Vagina (tissue), 2 donors: ENCODE measurements around the gene SERINC4. TPM values are rescaled to one million over a fixed set of nuclear protein-coding genes. Genes with fewer than 3 reads are reported as not detected.
"Not testable (repeated sequence)": the region's sequence is repeated elsewhere in the genome, so short reads cannot be mapped to it uniquely, and the experiment has no call there.

Source experiments
- DNase-seq, 2 donors: peaks; one replicate each; pipeline ENCODE4 v3.0.0-alpha.2; 2017; ENCODE audit errors: extremely low spot score in 2 of 2
- H3K27ac ChIP-seq: fragments of 200-600 bp; sonication (generic); one replicate; pipeline ENCODE4 v1.5.1; 2019
- H3K27me3 ChIP-seq: fragments of 200-600 bp; sonication (generic); one replicate; pipeline ENCODE4 v1.5.1; 2019
- H3K36me3 ChIP-seq, 2 donors: fragments of 200-600 bp; sonication (generic); one replicate each; pipeline ENCODE4 v1.5.1; 2017 to 2019
- H3K4me1 ChIP-seq: fragments of 200-600 bp; sonication (generic); one replicate; pipeline ENCODE4 v1.5.1; 2019
- H3K4me3 ChIP-seq, 2 donors: fragments of 200-600 bp; sonication (generic); 1 replicate in 1 of 2; 2 replicates in 1 of 2; pipeline ENCODE4 v1.5.1; 2016 to 2019
- H3K9me3 ChIP-seq: fragments of 200-600 bp; sonication (generic); one replicate; pipeline ENCODE4 v1.5.1; 2019
- CTCF ChIP-seq, 3 experiments: fragments of 450-650 bp in 2 of 3; fragments of 200-600 bp in 1 of 3; sonication (generic) in 1 of 3; IDR thresholded peaks; one replicate each; pipeline ENCODE4 v1.5.1; 2017 to 2019; ENCODE audit warnings: antibody characterized with exemption in 3 of 3, mild to moderate bottlenecking in 2 of 3, moderate library complexity in 2 of 3
- POLR2A ChIP-seq, 2 donors: fragments of 450-650 bp; IDR thresholded peaks; one replicate each; pipeline ENCODE4 v1.6.1; 2017; ENCODE audit warnings: antibody characterized with exemption in 2 of 2, mild to moderate bottlenecking in 2 of 2, moderate library complexity in 2 of 2
- POLR2AphosphoS5 ChIP-seq, 2 donors: sonication (generic); formaldehyde crosslinking; IDR thresholded peaks; one replicate each; pipeline ENCODE4 v1.9.0; 2017; ENCODE audit warnings: antibody characterized with exemption in 2 of 2, mild to moderate bottlenecking in 2 of 2, low read depth in 1 of 2; ENCODE audit not compliant: insufficient read depth in 1 of 2
- intact Hi-C: fragments of 100-400 bp; cut with DNase I; formaldehyde crosslinking; loops from one replicate; pipeline ENCODE4 v1.15.1; 2023
- total RNA-seq: library from RNA; depleted of rRNA; stranded (reverse); fragments of >200 nt; gene quantifications from one replicate; pipeline ENCODE4 v1.2.3, GENCODE V29; 2016

SERINC4 gene
- total RNA-seq, 1 donor from 2014 or later: not detected

GRCh38 chr15:43762824-43763223, 37.2 kb downstream of the SERINC4 start:
- Histone ChIP-seq H3K27ac (no peak overlapping the region), H3K36me3 (peaks cover 4 to 93% of the 10 kb centered on the region in 2 donors), H3K9me3 (no peaks in the 10 kb centered on the region), H3K27me3 (no peaks in the 10 kb centered on the region), H3K4me3 (no peak overlapping the region), H3K4me1 (peaks cover 12% of the 10 kb centered on the region)
- TF ChIP-seq POLR2AphosphoS5 (IDR thresholded peaks at IDR 0.05; ENCODE audit: insufficient read depth in 1 of 2, low read depth in 1 of 2) (no peak), CTCF (IDR thresholded peaks at IDR 0.05) (no peak), POLR2A (IDR thresholded peaks at IDR 0.05) (no peak)
- intact Hi-C loops: no loop called here
- no peak for DNase-seq

GRCh38 chr15:43751885-43752284, 48.1 kb downstream of the SERINC4 start:
- DNase-seq: no peak
- Histone ChIP-seq H3K27ac (no peak overlapping the region), H3K36me3 (peaks cover 0 to 28% of the 10 kb centered on the region in 2 donors), H3K9me3 (no peaks in the 10 kb centered on the region), H3K4me1 (peaks cover 63% of the 10 kb centered on the region), H3K27me3 (no peaks in the 10 kb centered on the region), H3K4me3 (no peak overlapping the region)
- intact Hi-C loops: no loop called here
- TF ChIP-seq POLR2AphosphoS5 (IDR thresholded peaks at IDR 0.05; ENCODE audit: insufficient read depth in 1 of 2, low read depth in 1 of 2): no peak
- TF ChIP-seq POLR2A (IDR thresholded peaks at IDR 0.05): no peak
- TF ChIP-seq CTCF (IDR thresholded peaks at IDR 0.05): no peak

DNA sequence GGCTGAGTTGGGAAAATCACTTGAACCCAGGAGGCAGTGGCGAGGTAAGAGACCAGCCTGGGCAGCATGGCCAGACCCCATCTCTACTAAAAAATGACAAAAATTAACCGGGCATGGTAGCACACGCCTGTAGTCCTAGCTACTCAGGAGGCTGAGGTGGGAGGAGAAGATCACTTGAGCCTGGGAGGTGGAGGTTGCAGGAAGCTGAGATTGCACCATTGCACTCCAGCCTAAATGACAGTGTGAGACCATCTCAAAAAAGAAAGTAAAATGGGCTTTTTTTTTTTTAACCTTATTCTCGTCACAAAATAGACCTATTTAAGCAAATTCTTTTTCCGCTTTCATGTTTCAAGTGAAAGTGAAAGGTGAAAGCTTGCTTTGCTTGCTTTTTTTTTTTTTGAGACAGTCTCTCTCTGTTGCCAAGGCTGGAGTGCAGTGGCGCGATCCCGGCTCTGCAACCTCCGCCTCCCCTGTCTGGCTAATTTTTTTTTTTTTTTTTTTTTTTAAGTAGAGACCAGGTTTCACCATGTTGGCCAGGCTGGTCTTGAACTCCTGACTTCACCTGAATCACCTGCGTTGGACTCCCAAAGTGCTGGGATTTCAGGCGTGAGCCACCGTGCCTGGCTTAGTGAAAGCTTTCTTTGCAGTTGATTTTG, 50.2 kb downstream of the SERINC4 start:
- peaks cover 69% of the 10 kb centered on the region for H3K4me1 ChIP-seq
- no peaks in the 10 kb centered on the region for H3K27me3 ChIP-seq
- peaks cover 0 to 11% of the 10 kb centered on the region in 2 donors for H3K36me3 ChIP-seq
- peak overlapping the region in 1 of 2 donors; percentile 3 for H3K4me3 ChIP-seq
- intact Hi-C loops: no loop called here
- no peaks in the 10 kb centered on the region for H3K9me3 ChIP-seq
- TF ChIP-seq POLR2AphosphoS5 (IDR thresholded peaks at IDR 0.05; ENCODE audit: insufficient read depth in 1 of 2, low read depth in 1 of 2): no peak
- no peak for TF ChIP-seq CTCF (IDR thresholded peaks at IDR 0.05)
- TF ChIP-seq POLR2A (IDR thresholded peaks at IDR 0.05): no peak
- H3K27ac ChIP-seq: no peak overlapping the region
- no peak for DNase-seq

DNA sequence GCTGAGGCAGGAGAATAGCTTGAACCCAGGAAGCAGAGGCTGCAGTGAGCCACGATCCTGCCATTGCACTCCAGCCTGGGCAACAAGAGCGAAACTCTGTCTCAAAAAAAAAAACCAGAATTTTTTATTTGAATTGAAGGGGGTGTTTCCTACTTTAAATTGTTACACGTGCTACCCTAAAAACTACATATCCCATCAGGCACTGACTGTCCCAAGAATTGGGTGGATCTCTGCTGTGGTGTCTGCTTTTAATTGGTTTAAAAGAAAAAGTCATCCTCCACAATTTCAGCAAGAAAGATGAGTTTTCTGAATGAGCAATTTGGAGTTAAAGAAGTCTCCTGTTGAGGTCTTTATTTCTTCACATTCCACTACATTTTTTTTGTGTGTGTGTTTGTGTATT, 51.6 kb downstream of the SERINC4 start:
- no peak for TF ChIP-seq POLR2A (IDR thresholded peaks at IDR 0.05)
- no peak for TF ChIP-seq CTCF (IDR thresholded peaks at IDR 0.05)
- no peak for TF ChIP-seq POLR2AphosphoS5 (IDR thresholded peaks at IDR 0.05; ENCODE audit: insufficient read depth in 1 of 2, low read depth in 1 of 2)
- Histone ChIP-seq H3K9me3 (no peaks in the 10 kb centered on the region), H3K36me3 (no peaks in the 10 kb centered on the region), H3K4me3 (peak overlapping the region in 1 of 2 donors; percentile 70), H3K27me3 (no peaks in the 10 kb centered on the region), H3K27ac (peak overlapping the region; percentile 89), H3K4me1 (peaks cover 66% of the 10 kb centered on the region)
- intact Hi-C loops: no loop called here
- DNase-seq: no peak

GRCh38 chr15:43746903-43747309, 53.1 kb downstream of the SERINC4 start:
- DNase-seq, intact Hi-C loops, H3K9me3 ChIP-seq, H3K27me3 ChIP-seq, H3K36me3 ChIP-seq: not testable (repeated sequence)
- Histone ChIP-seq H3K4me3 (peak overlapping the region; percentile 70 to 71), H3K27ac (peak overlapping the region; percentile 89), H3K4me1 (peaks cover 53% of the 10 kb centered on the region)
